MM.1S (cell line): ENCODE measurements around the gene IRGQ.

ENCODE experiments used
- EZH2 ChIP-seq: fragments of 300-600 bp; sonication (generic); optimal IDR thresholded peaks from 2 replicates; pipeline ENCODE3; 2017; ENCODE audit warnings: low read depth, mild to moderate bottlenecking, antibody characterized with exemption, low read length, mixed read lengths
- EZH2phosphoT487 ChIP-seq: fragments of 300-600 bp; sonication (generic); IDR thresholded peaks from 2 replicates; pipeline ENCODE4 v1.6.1; 2018; ENCODE audit warnings: antibody characterized with exemption, low read length
- TF ChIP-seq, protein P1 (sequence below): fragments of 300-600 bp; sonication (generic); IDR thresholded peaks from 2 replicates; pipeline ENCODE4 v1.5.1; 2016; ENCODE audit warnings: antibody characterized with exemption, low read length, mixed read lengths

DNA sequence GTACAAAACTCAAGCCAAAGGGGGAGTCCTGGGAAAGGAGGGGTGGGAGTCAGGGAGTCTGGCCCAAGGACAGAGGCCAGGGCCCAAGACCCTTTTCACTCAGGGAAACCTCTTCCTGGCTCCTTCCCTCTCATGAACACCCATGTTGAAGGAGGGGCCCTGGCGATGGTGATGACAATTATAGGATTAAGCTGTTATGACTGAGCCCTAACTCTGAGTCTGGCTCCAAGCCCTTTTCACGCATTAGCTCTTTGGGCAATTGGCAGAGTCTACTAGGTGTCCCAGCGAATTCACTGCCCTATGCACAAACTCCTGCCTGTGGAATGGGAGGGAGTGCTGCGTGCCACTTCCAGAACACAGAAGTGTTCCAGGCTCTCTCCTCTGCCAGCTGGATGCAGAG is 42.3 kb downstream of the IRGQ start:
- TF ChIP-seq, protein P1, sequence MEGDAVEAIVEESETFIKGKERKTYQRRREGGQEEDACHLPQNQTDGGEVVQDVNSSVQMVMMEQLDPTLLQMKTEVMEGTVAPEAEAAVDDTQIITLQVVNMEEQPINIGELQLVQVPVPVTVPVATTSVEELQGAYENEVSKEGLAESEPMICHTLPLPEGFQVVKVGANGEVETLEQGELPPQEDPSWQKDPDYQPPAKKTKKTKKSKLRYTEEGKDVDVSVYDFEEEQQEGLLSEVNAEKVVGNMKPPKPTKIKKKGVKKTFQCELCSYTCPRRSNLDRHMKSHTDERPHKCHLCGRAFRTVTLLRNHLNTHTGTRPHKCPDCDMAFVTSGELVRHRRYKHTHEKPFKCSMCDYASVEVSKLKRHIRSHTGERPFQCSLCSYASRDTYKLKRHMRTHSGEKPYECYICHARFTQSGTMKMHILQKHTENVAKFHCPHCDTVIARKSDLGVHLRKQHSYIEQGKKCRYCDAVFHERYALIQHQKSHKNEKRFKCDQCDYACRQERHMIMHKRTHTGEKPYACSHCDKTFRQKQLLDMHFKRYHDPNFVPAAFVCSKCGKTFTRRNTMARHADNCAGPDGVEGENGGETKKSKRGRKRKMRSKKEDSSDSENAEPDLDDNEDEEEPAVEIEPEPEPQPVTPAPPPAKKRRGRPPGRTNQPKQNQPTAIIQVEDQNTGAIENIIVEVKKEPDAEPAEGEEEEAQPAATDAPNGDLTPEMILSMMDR: no peak
- TF ChIP-seq EZH2 (no peak), EZH2phosphoT487 (no peak)
